ENCODE measurements around the gene SMC1B. TPM values are rescaled to one million over a fixed set of nuclear protein-coding genes. Genes with fewer than 3 reads are reported as not detected.

SMC1B gene
- total and polyA plus RNA-seq, 2 of the 8 experiments (the other 6 are each of a cell fraction or from before 2014, with no cell fraction given), result 0.02 TPM; not detected in 1

- TF ChIP-seq RFX5 (IDR thresholded peaks at IDR 0.05; ENCODE audit: borderline replicate concordance, low read depth, low read length) (no peak), KDM5A (IDR thresholded peaks at IDR 0.05; ENCODE audit: low read length) (no peak)
Observed at GRCh38 chr22:45418056-45418769, 4.8 kb upstream of the SMC1B start (continued).
